Tibial nerve (tissue), 4 donors: ENCODE results near the gene SPI1. TPM values are rescaled to one million over a fixed set of nuclear protein-coding genes. Genes with fewer than 3 reads are reported as not detected.
A peak's percentile ranks its signal among the peaks of the same experiment; 100 is the strongest.

Experiments used
- DNase-seq, 2 donors: peaks; one replicate each; pipeline ENCODE4 v3.0.0-alpha.2; 2019; ENCODE audit warnings: low spot score in 2 of 2
- H3K27ac ChIP-seq, 4 donors: fragments of 200-600 bp; sonication (generic) in 3 of 4; one replicate each; pipeline ENCODE4 v1.5.1; 2017 to 2019; ENCODE audit warnings: mild to moderate bottlenecking in 1 of 4
- H3K27me3 ChIP-seq, 2 donors: fragments of 200-600 bp; sonication (generic) in 1 of 2; one replicate each; pipeline versions ENCODE4 v1.5.1 to v1.6.0; 2017 to 2019
- H3K36me3 ChIP-seq, 3 donors: fragments of 200-600 bp; sonication (generic); one replicate each; pipeline ENCODE4 v1.5.1; 2018 to 2019
- H3K4me1 ChIP-seq, 4 donors: fragments of 200-600 bp; sonication (generic) in 3 of 4; one replicate each; pipeline ENCODE4 v1.5.1; 2017 to 2019
- H3K4me3 ChIP-seq, 4 donors: fragments of 200-600 bp; sonication (generic) in 3 of 4; one replicate each; pipeline ENCODE4 v1.5.1; 2017 to 2019; ENCODE audit warnings: mild to moderate bottlenecking in 1 of 4, moderate library complexity in 1 of 4
- H3K9me3 ChIP-seq, 4 donors: fragments of 200-600 bp; sonication (generic) in 3 of 4; one replicate each; pipeline ENCODE4 v1.5.1; 2017 to 2019
- EP300 ChIP-seq, 2 donors: sonication (generic); formaldehyde crosslinking; IDR thresholded peaks; one replicate each; pipeline ENCODE4 v1.6.1; 2017; ENCODE audit warnings: antibody characterized with exemption in 2 of 2, mild to moderate bottlenecking in 1 of 2
- POLR2A ChIP-seq, 2 donors: fragments of 450-650 bp; IDR thresholded peaks; one replicate each; pipeline ENCODE4 v1.6.1; 2017; ENCODE audit warnings: antibody characterized with exemption in 2 of 2, mild to moderate bottlenecking in 2 of 2, moderate library complexity in 2 of 2
- WGBS, 2 donors: methylation state at CpG; one replicate each; pipeline ENCODE4 v1.1.5; 2018; 5-methylcytosine and 5-hydroxymethylcytosine counted together
- small RNA-seq: library from RNA; depleted of rRNA; stranded (forward); fragments of <200 nt; gene quantifications from one replicate; pipeline ENCODE3, GENCODE V24; 2016
- total RNA-seq, 4 donors: library from RNA; depleted of rRNA; stranded (reverse); fragments of >200 nt; gene quantifications; one replicate each; pipeline ENCODE4 v1.1.0, GENCODE V29; 2016
- TF ChIP-seq, protein P1 (sequence below), 5 experiments: fragments of 200-600 bp in 3 of 5; fragments of 450-650 bp in 2 of 5; sonication (generic) in 3 of 5; IDR thresholded peaks; one replicate each; pipeline ENCODE4 v1.5.1; 2016 to 2019; ENCODE audit warnings: antibody characterized with exemption in 5 of 5, mild to moderate bottlenecking in 3 of 5, moderate library complexity in 2 of 5

SPI1 gene
- total RNA-seq, 4 donors from 2014 or later, result 18.8 to 73.5 (median 25.2) TPM

DNA sequence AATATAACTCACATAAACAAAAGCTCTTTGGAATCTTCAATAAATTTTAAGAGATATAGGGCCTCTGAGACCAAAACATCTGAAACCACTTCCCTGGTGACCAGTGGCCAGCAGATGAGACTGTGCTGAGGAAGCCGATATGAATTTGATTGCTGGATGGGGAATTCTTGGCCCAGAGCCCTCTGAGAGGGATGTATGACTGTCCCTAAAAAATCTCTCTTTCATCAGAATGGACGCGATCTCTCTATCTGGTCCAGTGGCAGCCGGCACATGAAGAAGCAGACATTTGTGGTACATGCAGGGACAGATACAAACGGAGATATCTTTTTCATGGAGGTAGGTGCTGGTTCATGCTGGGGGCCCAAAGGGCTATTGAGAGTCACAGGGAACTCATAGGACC lies 63.4 kb downstream of the SPI1 start:
- Histone ChIP-seq H3K4me1 (no peaks in the 10 kb centered on the region), H3K27me3 (no peaks in the 10 kb centered on the region), H3K36me3 (peaks cover 0 to 92% (median 29%) of the 10 kb centered on the region in 3 donors), H3K4me3 (no peak overlapping the region), H3K27ac (no peak overlapping the region), H3K9me3 (no peaks in the 10 kb centered on the region)
- no peak for DNase-seq
- no peak for TF ChIP-seq EP300 (IDR thresholded peaks at IDR 0.05)
- TF ChIP-seq, protein P1, sequence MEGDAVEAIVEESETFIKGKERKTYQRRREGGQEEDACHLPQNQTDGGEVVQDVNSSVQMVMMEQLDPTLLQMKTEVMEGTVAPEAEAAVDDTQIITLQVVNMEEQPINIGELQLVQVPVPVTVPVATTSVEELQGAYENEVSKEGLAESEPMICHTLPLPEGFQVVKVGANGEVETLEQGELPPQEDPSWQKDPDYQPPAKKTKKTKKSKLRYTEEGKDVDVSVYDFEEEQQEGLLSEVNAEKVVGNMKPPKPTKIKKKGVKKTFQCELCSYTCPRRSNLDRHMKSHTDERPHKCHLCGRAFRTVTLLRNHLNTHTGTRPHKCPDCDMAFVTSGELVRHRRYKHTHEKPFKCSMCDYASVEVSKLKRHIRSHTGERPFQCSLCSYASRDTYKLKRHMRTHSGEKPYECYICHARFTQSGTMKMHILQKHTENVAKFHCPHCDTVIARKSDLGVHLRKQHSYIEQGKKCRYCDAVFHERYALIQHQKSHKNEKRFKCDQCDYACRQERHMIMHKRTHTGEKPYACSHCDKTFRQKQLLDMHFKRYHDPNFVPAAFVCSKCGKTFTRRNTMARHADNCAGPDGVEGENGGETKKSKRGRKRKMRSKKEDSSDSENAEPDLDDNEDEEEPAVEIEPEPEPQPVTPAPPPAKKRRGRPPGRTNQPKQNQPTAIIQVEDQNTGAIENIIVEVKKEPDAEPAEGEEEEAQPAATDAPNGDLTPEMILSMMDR (IDR thresholded peaks at IDR 0.05), result no peak
- TF ChIP-seq POLR2A (IDR thresholded peaks at IDR 0.05), result no peak
- 79 to 86% methylated on average over 5 of the region's 5 CpGs for WGBS, 2 donors

DNA sequence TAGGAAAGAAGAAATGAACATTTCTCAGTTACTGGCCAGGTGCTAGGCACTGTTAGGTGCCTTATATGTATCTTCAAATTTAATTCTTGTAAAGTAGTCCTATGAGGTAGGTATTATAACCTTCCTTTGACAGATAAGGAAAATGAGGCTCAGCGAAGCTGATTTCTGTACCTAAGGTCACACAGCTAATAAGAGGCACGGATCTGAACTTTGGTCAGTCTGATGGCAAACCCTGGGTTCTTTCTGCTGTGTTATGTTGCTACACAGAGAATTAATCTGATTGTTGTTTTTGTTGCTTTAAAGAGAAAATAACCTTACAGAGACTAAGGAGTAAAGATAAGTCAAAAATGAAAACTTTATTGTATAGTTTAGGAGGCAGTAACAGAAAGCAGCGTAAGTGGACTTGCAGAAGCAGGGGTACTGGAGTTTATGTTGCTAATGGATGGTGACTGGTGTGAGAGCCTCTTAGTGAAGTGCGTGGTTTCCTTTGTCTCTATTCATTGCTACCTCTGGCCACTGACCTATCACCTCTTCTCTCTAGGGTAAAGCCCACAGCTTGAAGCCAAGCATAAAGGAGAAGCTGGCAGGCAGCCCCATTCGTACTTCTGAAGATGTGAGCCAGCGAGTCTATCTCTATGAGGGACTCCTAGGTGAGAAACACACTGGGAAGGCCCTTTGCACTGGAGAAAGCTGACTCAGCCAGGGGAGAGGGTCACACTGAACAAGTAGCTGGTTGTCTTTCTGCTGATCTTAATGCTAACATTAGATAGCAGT lies 70.1 kb downstream of the SPI1 start:
- Histone ChIP-seq H3K27me3 (no peaks in the 10 kb centered on the region), H3K27ac (no peak overlapping the region), H3K4me1 (peaks cover 0 to 16% (median 0%) of the 10 kb centered on the region in 4 donors), H3K9me3 (peaks cover 0 to 3% (median 0%) of the 10 kb centered on the region in 4 donors), H3K36me3 (peaks cover 3 to 100% (median 58%) of the 10 kb centered on the region in 3 donors), H3K4me3 (no peak overlapping the region)
- TF ChIP-seq POLR2A (IDR thresholded peaks at IDR 0.05) (no peak), EP300 (IDR thresholded peaks at IDR 0.05) (no peak)
- TF ChIP-seq, protein P1 (IDR thresholded peaks at IDR 0.05), result no peak
- DNase-seq, result no peak
- 76 to 86% methylated on average over 6 of the region's 6 CpGs for WGBS, 2 donors

DNA sequence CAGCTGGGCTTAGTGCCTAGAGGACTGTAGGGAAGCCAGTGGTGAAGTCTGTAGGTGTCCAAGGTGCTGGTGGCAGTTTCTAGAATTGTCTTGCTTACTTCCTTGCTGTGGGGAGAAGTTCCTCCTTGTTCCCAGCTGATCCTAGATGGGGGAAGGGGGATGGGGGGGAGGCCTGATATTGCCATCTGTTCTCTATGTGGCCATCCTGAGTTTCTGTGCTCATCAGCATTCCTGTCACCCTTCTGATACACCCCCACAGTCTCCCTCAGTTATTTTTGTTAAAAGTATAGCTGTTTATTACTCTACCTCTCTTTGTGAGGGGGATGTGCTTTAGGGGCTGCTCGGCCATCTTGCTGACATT lies 71.9 kb downstream of the SPI1 start:
- no peak overlapping the region for H3K4me3 ChIP-seq
- H3K4me1 ChIP-seq, result peaks cover 0 to 16% (median 0%) of the 10 kb centered on the region in 4 donors
- H3K9me3 ChIP-seq, result peaks cover 0 to 14% (median 3%) of the 10 kb centered on the region in 4 donors
- peak overlapping the region in 3 of 4 donors; percentile 37 to 81 (median 69) for H3K27ac ChIP-seq
- TF ChIP-seq EP300 (IDR thresholded peaks at IDR 0.05) (no peak), POLR2A (IDR thresholded peaks at IDR 0.05) (no peak)
- TF ChIP-seq, protein P1 (IDR thresholded peaks at IDR 0.05), result no peak
- H3K36me3 ChIP-seq, result peaks cover 3 to 100% (median 62%) of the 10 kb centered on the region in 3 donors
- DNase-seq, result no peak
- 40 to 79% methylated on average over 1 of the region's 1 CpG for WGBS, 2 donors
- H3K27me3 ChIP-seq, result no peaks in the 10 kb centered on the region

DNA sequence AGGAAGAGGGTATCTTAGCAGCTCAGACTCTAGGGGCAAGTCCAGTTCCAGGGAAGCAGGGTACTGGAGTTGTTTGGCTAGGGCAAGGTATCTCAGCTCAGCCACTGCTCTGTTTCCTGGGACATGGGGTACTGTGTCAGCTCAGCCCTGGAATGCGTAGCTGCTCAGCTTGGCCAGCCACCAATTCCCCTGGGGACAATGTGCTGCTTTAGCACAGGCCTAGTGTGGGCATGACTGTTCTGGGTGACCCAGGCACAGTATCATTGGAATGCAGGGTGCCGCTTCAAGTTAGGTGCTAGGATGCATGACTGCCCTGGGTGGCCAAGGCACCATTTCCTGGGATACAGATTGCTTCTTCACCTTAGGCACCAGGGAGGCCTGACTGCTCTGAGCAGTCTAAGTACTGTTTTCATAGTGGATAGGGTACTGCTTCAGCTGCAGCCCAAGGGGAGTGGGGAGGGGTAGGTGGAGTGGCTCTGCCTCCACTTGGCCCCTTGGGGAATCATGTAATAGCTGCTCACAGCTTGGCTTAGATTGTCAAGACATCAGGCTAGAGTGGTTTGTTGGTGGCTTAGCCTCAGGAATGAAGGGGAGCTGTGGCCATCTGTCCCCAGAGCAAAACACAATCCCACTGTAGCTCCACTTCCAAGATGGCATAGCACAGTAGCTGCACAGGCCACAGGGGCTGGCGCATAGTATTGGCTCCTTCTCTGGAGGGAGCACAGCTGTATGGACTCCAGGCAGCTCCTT lies 72.4 kb downstream of the SPI1 start:
- DNase-seq, result no peak
- H3K9me3 ChIP-seq, result peaks cover 0 to 14% (median 3%) of the 10 kb centered on the region in 4 donors
- H3K36me3 ChIP-seq, result peaks cover 3 to 100% (median 58%) of the 10 kb centered on the region in 3 donors
- no peak for TF ChIP-seq POLR2A (IDR thresholded peaks at IDR 0.05)
- TF ChIP-seq EP300 (IDR thresholded peaks at IDR 0.05), result no peak
- TF ChIP-seq, protein P1 (IDR thresholded peaks at IDR 0.05), result no peak
- WGBS, 2 donors, result 63 to 73% methylated on average over 2 to 3 of the region's 3 CpGs
- H3K27me3 ChIP-seq, result no peaks in the 10 kb centered on the region
- no peak overlapping the region for H3K4me3 ChIP-seq
- peak overlapping the region in 3 of 4 donors; percentile 37 to 81 (median 69) for H3K27ac ChIP-seq
- H3K4me1 ChIP-seq, result peaks cover 0 to 16% (median 0%) of the 10 kb centered on the region in 4 donors

Small RNA genes lying within 50 kb of the gene (small RNA-seq; reads per million reads assigned to genes)
- gene MIR4487, result not detected

Other genes starting within 250 kb of the SPI1 start
- 100 to 1,000 TPM; 164 to 209 (median 176) TPM for gene ARFGAP2, start 201.7 kb downstream of the SPI1 start, total RNA-seq
- gene PACSIN3, start 192.1 kb downstream of the SPI1 start, total RNA-seq, result 10 to 100 TPM; 44.8 to 69.0 (median 61.6) TPM
- gene DDB2, start 163.6 kb downstream of the SPI1 start, total RNA-seq, result 10 to 100 TPM; 43.8 to 82.8 (median 52.4) TPM
- 10 to 100 TPM; 38.5 to 88.1 (median 58.8) TPM for gene ACP2, start 129.7 kb downstream of the SPI1 start, total RNA-seq
- gene NR1H3, start 120.6 kb downstream of the SPI1 start, total RNA-seq, result 100 to 1,000 TPM in 3 of 4 donors, 10 to 100 TPM in 1; 92.7 to 218 (median 124) TPM
- 10 to 100 TPM; 41.9 to 68.0 (median 52.2) TPM for gene MADD, start 108.4 kb downstream of the SPI1 start, total RNA-seq
- gene MYBPC3, start 25.8 kb downstream of the SPI1 start, total RNA-seq, result under 1 TPM in 2 of 4 donors, not detected in 2; 0.21 to 0.60 TPM
- 100 to 1,000 TPM in 3 of 4 donors, 10 to 100 TPM in 1; 91.6 to 142 (median 116) TPM for gene SLC39A13, start 30.0 kb upstream of the SPI1 start, total RNA-seq
- 100 to 1,000 TPM; 103 to 147 (median 128) TPM for gene PSMC3, start 47.9 kb upstream of the SPI1 start, total RNA-seq
- gene RAPSN, start 70.6 kb upstream of the SPI1 start, total RNA-seq, result 1 to 10 TPM; 2.2 to 6.7 (median 2.7) TPM
- 100 to 1,000 TPM in 3 of 4 donors, 10 to 100 TPM in 1; 70.3 to 144 (median 127) TPM for gene CELF1, start 174.6 kb upstream of the SPI1 start, total RNA-seq
- 100 to 1,000 TPM in 3 of 4 donors, 10 to 100 TPM in 1; 97.3 to 158 (median 137) TPM for gene PTPMT1, start 187.1 kb upstream of the SPI1 start, total RNA-seq
- gene KBTBD4, start 200.4 kb upstream of the SPI1 start, total RNA-seq, result 10 to 100 TPM; 18.0 to 20.8 (median 19.5) TPM
- gene NDUFS3, start 200.5 kb upstream of the SPI1 start, total RNA-seq, result 10 to 100 TPM; 55.1 to 65.4 (median 61.1) TPM
- 10 to 100 TPM in 1 of 4 donors, 1 to 10 TPM in 3; 3.3 to 22.7 (median 4.1) TPM for gene FAM180B, start 208.1 kb upstream of the SPI1 start, total RNA-seq
- 10 to 100 TPM in 2 of 4 donors, 1 to 10 TPM in 2; 6.9 to 13.2 (median 9.2) TPM for gene C1QTNF4, start 215.9 kb upstream of the SPI1 start, total RNA-seq